Peyer's patch (tissue), 4 donors: ENCODE results near the gene ALDH1L2. TPM values are rescaled to one million over a fixed set of nuclear protein-coding genes. Genes with fewer than 3 reads are reported as not detected.
"Not testable (repeated sequence)": the region's sequence is repeated elsewhere in the genome, so short reads cannot be mapped to it uniquely, and the experiment has no call there.

Source experiments
- DNase-seq, 3 donors: peaks; one replicate each; pipeline ENCODE4 v3.0.0-alpha.2; 2017 to 2019
- H3K27ac ChIP-seq, 4 donors: fragments of 200-600 bp; sonication (generic); one replicate each; pipeline ENCODE4 v1.5.1; 2016 to 2019
- H3K27me3 ChIP-seq, 2 donors: fragments of 200-600 bp; sonication (generic); one replicate each; pipeline ENCODE4 v1.5.1; 2019
- H3K36me3 ChIP-seq, 3 donors: fragments of 200-600 bp; sonication (generic); one replicate each; pipeline ENCODE4 v1.5.1; 2016 to 2019
- H3K4me1 ChIP-seq, 4 donors: fragments of 200-600 bp; sonication (generic); one replicate each; pipeline ENCODE4 v1.5.1; 2016 to 2019
- H3K4me3 ChIP-seq, 4 donors: fragments of 200-600 bp; sonication (generic); 1 replicate in 3 of 4; 2 replicates in 1 of 4; pipeline ENCODE4 v1.5.1; 2016 to 2019; ENCODE audit warnings: mild to moderate bottlenecking in 1 of 4
- H3K9me3 ChIP-seq, 4 donors: fragments of 200-600 bp; sonication (generic); one replicate each; pipeline ENCODE4 v1.5.1; 2016 to 2019; ENCODE audit warnings: mild to moderate bottlenecking in 1 of 4
- POLR2A ChIP-seq, 2 donors: fragments of 450-650 bp; IDR thresholded peaks; one replicate each; pipeline ENCODE4 v1.5.1; 2017; ENCODE audit warnings: antibody characterized with exemption in 2 of 2, mild to moderate bottlenecking in 2 of 2, moderate library complexity in 2 of 2
- total RNA-seq, 4 donors: library from RNA; depleted of rRNA; stranded (reverse); fragments of >200 nt; gene quantifications; one replicate each; pipeline ENCODE4 v1.1.0, GENCODE V29; 2016
- TF ChIP-seq, protein P1 (sequence below), 6 experiments: fragments of 450-650 bp in 4 of 6; fragments of 200-600 bp in 2 of 6; sonication (generic) in 1 of 6; IDR thresholded peaks; one replicate each; pipeline ENCODE4 v1.5.1; 2017 to 2019; ENCODE audit warnings: antibody characterized with exemption in 6 of 6, mild to moderate bottlenecking in 3 of 6, moderate library complexity in 1 of 6

ALDH1L2 gene
- total RNA-seq, 4 donors from 2014 or later, result 0.70 to 5.8 (median 4.0) TPM

- Histone ChIP-seq H3K27me3 (no peaks in the 10 kb centered on the region), H3K4me1 (peaks cover 0 to 11% (median 0%) of the 10 kb centered on the region in 4 donors), H3K4me3 (no peak overlapping the region), H3K36me3 (peaks cover 0 to 24% (median 0%) of the 10 kb centered on the region in 3 donors), H3K9me3 (no peaks in the 10 kb centered on the region), H3K27ac (no peak overlapping the region)
- TF ChIP-seq, protein P1, sequence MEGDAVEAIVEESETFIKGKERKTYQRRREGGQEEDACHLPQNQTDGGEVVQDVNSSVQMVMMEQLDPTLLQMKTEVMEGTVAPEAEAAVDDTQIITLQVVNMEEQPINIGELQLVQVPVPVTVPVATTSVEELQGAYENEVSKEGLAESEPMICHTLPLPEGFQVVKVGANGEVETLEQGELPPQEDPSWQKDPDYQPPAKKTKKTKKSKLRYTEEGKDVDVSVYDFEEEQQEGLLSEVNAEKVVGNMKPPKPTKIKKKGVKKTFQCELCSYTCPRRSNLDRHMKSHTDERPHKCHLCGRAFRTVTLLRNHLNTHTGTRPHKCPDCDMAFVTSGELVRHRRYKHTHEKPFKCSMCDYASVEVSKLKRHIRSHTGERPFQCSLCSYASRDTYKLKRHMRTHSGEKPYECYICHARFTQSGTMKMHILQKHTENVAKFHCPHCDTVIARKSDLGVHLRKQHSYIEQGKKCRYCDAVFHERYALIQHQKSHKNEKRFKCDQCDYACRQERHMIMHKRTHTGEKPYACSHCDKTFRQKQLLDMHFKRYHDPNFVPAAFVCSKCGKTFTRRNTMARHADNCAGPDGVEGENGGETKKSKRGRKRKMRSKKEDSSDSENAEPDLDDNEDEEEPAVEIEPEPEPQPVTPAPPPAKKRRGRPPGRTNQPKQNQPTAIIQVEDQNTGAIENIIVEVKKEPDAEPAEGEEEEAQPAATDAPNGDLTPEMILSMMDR (IDR thresholded peaks at IDR 0.05), result no peak
- no peak for TF ChIP-seq POLR2A (IDR thresholded peaks at IDR 0.05)
- DNase-seq, result no peak
Observed at GRCh38 chr12:104994336-104994735, 89.9 kb downstream of the ALDH1L2 start.

DNA sequence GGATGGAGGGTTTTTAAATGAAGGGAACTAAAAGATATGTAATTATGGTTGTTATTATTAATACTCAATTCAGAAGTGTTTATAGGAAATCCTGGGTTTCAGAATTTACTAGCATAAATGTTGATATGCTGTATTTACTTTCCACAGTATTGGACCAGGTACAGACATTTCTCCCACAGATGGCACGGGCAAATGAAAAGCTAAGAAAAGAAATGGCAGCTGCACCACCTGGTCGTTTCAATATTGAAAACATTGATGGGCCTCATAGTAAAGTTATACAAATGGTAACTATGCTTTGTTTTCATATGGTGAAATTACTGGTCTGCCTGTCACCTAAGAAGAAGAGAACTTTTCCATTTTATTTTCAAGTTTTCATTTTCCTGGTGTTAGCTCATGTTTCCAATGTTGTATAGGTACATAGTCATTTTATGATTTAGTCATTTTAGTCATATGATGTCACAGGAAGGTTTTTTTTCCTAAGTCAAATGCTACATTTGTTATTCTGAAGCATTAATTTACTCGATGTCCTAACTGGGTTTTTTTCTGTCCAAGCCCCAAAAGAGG lies 92.6 kb downstream of the ALDH1L2 start:
- peaks cover 0 to 9% (median 1%) of the 10 kb centered on the region in 4 donors for H3K4me1 ChIP-seq
- peaks cover 0 to 20% (median 0%) of the 10 kb centered on the region in 3 donors for H3K36me3 ChIP-seq
- TF ChIP-seq POLR2A (IDR thresholded peaks at IDR 0.05), result no peak
- TF ChIP-seq, protein P1 (IDR thresholded peaks at IDR 0.05), result no peak
- no peaks in the 10 kb centered on the region for H3K9me3 ChIP-seq
- no peaks in the 10 kb centered on the region for H3K27me3 ChIP-seq
- no peak for DNase-seq
- no peak overlapping the region for H3K27ac ChIP-seq
- H3K4me3 ChIP-seq, result no peak overlapping the region

DNA sequence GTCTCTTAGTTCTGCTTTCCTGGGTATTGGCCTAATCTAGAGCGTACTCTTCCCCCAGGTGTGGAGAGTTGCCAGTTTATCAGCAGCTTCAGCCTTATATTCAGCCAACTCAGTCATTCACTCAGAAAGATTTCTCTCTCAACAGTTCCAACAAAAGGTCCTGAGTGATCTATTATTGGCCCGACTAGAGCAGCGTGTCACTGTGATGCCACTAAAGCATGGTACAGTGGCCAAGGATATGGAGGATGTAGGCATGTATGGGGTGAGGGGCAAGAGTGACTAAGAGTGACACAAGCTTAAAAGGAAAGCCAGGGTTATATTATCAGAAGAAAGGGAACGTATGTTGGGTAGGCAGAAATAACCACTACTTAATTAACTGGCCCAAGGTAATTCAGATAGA lies 93.3 kb downstream of the ALDH1L2 start:
- Histone ChIP-seq H3K27me3 (no peaks in the 10 kb centered on the region), H3K36me3 (peaks cover 0 to 20% (median 0%) of the 10 kb centered on the region in 3 donors)

DNA sequence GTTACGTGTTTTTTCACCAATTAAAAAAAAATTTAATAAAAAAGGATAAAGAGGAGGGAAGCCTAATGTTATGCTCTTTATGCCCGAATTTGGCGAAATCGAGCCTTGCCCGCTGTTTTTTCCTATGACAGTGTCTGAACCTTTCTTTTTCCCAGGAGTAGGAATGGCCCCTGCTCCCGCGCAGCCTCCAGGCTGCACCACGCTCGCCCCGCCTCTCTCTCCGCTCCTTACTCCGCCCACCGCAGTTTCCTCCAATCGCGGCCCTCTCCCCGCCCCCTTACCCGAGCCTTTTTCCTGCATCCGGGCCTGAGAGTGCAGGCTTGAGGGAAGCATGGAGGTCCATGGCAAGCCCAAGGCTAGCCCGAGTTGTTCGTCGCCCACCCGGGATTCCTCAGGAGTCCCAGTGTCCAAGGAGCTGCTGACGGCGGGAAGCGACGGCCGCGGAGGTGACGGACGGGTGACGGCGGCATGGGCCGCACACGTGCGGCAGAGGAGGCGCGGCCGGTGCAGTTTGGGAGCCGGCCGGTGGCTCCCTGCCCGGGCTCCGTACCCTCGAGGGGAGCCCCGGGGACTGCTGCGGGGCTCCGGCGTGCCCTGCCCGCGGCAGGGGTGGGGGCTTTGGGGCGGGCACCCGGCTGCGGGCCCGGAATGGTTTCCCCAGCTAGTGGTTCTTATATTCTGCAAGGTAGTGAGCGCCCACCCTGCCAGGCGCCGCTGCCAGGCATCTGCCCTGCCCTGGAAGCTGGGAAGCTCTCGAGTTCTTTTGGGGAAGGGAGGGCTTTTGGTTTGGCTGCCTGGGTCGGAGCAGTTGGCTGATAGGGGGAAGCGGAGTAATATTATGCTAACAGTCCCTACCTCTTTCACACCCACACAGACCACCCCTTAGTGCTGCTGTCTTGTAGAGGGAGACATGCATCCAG lies 98.0 kb downstream of the ALDH1L2 start, which contains the start of gene NOPCHAP1:
TSS of gene NOPCHAP1 (plus strand) at position 295 of the 920 bp plus-strand sequence. CDS start at position 332, 37 bp downstream.
- Histone ChIP-seq H3K27me3 (no peaks in the 10 kb centered on the region), H3K4me3 (peak within 1 kb of the TSS; percentile 75 to 89 (median 83)), H3K36me3 (no peaks in the 10 kb centered on the region), H3K4me1 (peaks cover 0 to 9% (median 1%) of the 10 kb centered on the region in 4 donors), H3K27ac (peak within 1 kb of the TSS; percentile 55 to 83 (median 62)), H3K9me3 (no peaks in the 10 kb centered on the region)
- TF ChIP-seq POLR2A (IDR thresholded peaks at IDR 0.05), result peak; percentile 36 to 64
- TF ChIP-seq, protein P1 (IDR thresholded peaks at IDR 0.05), result no peak
- DNase-seq, result peak; percentile 92 to 96 (median 95)

More for the DNA sequence above, 93.3 kb downstream of the ALDH1L2 start:
- DNase-seq, result no peak
- Histone ChIP-seq H3K4me1 (peaks cover 0 to 9% (median 1%) of the 10 kb centered on the region in 4 donors), H3K27ac (no peak overlapping the region), H3K4me3 (no peak overlapping the region), H3K9me3 (no peaks in the 10 kb centered on the region)
- TF ChIP-seq, protein P1 (IDR thresholded peaks at IDR 0.05), result no peak
- TF ChIP-seq POLR2A (IDR thresholded peaks at IDR 0.05), result no peak

GRCh38 chr12:104985206-104985605 lies 99.1 kb downstream of the ALDH1L2 start:
- no peaks in the 10 kb centered on the region for H3K36me3 ChIP-seq
- H3K4me3 ChIP-seq, result peak overlapping the region in 1 of 4 donors; percentile 75
- H3K27ac ChIP-seq, result no peak overlapping the region
- TF ChIP-seq POLR2A (IDR thresholded peaks at IDR 0.05), result no peak
- TF ChIP-seq, protein P1 (IDR thresholded peaks at IDR 0.05), result no peak
- H3K9me3 ChIP-seq, result no peaks in the 10 kb centered on the region
- H3K27me3 ChIP-seq, result no peaks in the 10 kb centered on the region
- no peak for DNase-seq
- H3K4me1 ChIP-seq, result peaks cover 0 to 9% (median 1%) of the 10 kb centered on the region in 4 donors

- H3K4me1 ChIP-seq, H3K4me3 ChIP-seq, H3K9me3 ChIP-seq, H3K27me3 ChIP-seq, H3K27ac ChIP-seq, H3K36me3 ChIP-seq, DNase-seq: not testable (repeated sequence)
Observed at GRCh38 chr12:104977688-104978087, 106.6 kb downstream of the ALDH1L2 start.
